Esophagus muscularis mucosa (tissue), 4 donors: Measurements from ENCODE around the gene PLXNC1. TPM values are rescaled to one million over a fixed set of nuclear protein-coding genes. Genes with fewer than 3 reads are reported as not detected.

Experiments used
- DNase-seq: peaks from one replicate; pipeline ENCODE4 v3.0.0-alpha.2; 2017; ENCODE audit errors: extremely low spot score
- H3K27ac ChIP-seq, 4 donors: fragments of 200-600 bp; sonication (generic); replicated peaks in 1 of 4; 1 replicate in 3 of 4; 2 replicates in 1 of 4; pipeline ENCODE4 v1.5.1; 2016 to 2019; ENCODE audit warnings: mild to moderate bottlenecking in 1 of 4
- H3K27me3 ChIP-seq, 4 donors: fragments of 200-600 bp; sonication (generic); one replicate each; pipeline versions ENCODE4 v1.5.1 to v1.6.0; 2016 to 2019
- H3K36me3 ChIP-seq, 4 donors: fragments of 200-600 bp; sonication (generic); one replicate each; pipeline ENCODE4 v1.5.1; 2016 to 2019
- H3K4me1 ChIP-seq, 4 donors: fragments of 200-600 bp; sonication (generic); one replicate each; pipeline ENCODE4 v1.5.1; 2016 to 2019
- H3K4me3 ChIP-seq, 4 donors: fragments of 200-600 bp; sonication (generic); 1 replicate in 2 of 4; 2 replicates in 2 of 4; pipeline ENCODE4 v1.5.1; 2016 to 2019; ENCODE audit warnings: mild to moderate bottlenecking in 4 of 4, moderate library complexity in 1 of 4
- H3K9me3 ChIP-seq, 4 donors: fragments of 200-600 bp; sonication (generic); 1 replicate in 3 of 4; 2 replicates in 1 of 4; pipeline ENCODE4 v1.5.1; 2016 to 2019
- CTCF ChIP-seq, 3 experiments: fragments of 200-600 bp in 2 of 3; fragments of 450-650 bp in 1 of 3; sonication (generic) in 2 of 3; IDR thresholded peaks; one replicate each; pipeline ENCODE4 v1.5.1; 2017 to 2019; ENCODE audit warnings: antibody characterized with exemption in 3 of 3, mild to moderate bottlenecking in 2 of 3, moderate library complexity in 1 of 3
- EP300 ChIP-seq: sonication (generic); formaldehyde crosslinking; IDR thresholded peaks from one replicate; pipeline ENCODE4 v1.6.1; 2017; ENCODE audit warnings: antibody characterized with exemption
- POLR2A ChIP-seq: fragments of 450-650 bp; IDR thresholded peaks from one replicate; pipeline ENCODE4 v1.6.1; 2017; ENCODE audit warnings: antibody characterized with exemption, moderate library complexity, mild to moderate bottlenecking, low read depth
- POLR2AphosphoS5 ChIP-seq, 2 donors: sonication (generic); formaldehyde crosslinking; IDR thresholded peaks; one replicate each; pipeline ENCODE4 v1.6.1; 2017; ENCODE audit warnings: antibody characterized with exemption in 2 of 2
- WGBS: methylation state at CpG from one replicate; pipeline ENCODE4 v1.1.5; 2018; 5-methylcytosine and 5-hydroxymethylcytosine counted together
- intact Hi-C: fragments of 100-400 bp; cut with DNase I; formaldehyde crosslinking; loops from one replicate; pipeline ENCODE4 v1.15.1; 2023
- total RNA-seq, 4 donors: library from RNA; depleted of rRNA; stranded (reverse); fragments of >200 nt; gene quantifications; one replicate each; pipeline versions ENCODE4 v1.1.0 to v1.2.1, GENCODE V29; 2016

Gene PLXNC1
- total RNA-seq, 4 donors from 2014 or later: 4.0 to 12.3 (median 7.4) TPM

DNA sequence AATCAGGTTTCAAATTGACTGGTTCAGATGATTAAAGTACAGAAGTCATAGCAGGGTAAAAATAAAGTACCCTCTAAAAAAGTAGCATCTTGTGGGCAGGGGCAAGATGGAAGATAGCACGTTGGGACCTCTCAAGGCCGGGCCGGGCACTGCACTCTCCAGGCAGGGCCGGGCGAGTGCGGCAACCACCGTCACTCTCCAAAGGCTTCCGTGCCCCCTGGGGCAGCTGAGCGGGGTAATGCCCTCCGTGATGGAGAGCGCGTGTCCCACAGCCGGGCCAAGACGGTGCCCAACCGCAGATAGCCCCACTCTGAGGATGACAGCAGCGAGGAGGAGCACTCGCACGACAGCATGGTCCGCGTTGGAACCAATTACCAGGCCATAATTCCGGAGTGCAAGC, 8.6 kb upstream of the PLXNC1 start:
- intact Hi-C loops: no loop called here
- WGBS: 92% methylated on average over 21 of the region's 21 CpGs
- no peak overlapping the region for H3K4me3 ChIP-seq
- H3K27ac ChIP-seq: no peak overlapping the region
- H3K4me1 ChIP-seq: no peaks in the 10 kb centered on the region
- no peaks in the 10 kb centered on the region for H3K9me3 ChIP-seq
- TF ChIP-seq POLR2A: no peak
- no peak for TF ChIP-seq CTCF (IDR thresholded peaks at IDR 0.05)
- no peak for TF ChIP-seq POLR2AphosphoS5 (IDR thresholded peaks at IDR 0.05)
- TF ChIP-seq EP300: no peak
- DNase-seq: no peak
- peaks cover 0 to 18% (median 0%) of the 10 kb centered on the region in 4 donors for H3K27me3 ChIP-seq
- H3K36me3 ChIP-seq: no peaks in the 10 kb centered on the region

DNA sequence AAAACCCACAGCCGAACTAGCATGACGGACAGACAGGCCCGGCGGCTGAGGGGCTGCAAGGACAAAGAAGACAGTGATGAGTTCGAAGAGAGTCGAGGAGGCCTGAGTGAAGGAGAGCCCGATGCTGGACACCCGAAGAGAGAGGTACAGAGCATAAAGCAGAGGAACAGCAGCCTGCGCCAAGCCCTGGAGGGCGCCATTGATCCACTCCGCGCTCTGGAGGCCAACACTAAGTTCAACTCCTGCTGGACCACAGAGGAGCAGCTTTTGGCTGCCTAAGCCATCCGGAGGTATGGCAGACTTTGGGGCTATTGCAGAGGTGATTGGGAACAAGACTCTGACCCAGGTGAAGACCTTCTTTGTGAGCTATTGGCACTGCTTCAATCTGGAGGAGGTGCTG, 7.8 kb upstream of the PLXNC1 start:
- Histone ChIP-seq H3K27ac (no peak overlapping the region), H3K36me3 (no peaks in the 10 kb centered on the region), H3K9me3 (no peaks in the 10 kb centered on the region), H3K4me1 (no peaks in the 10 kb centered on the region), H3K4me3 (no peak overlapping the region), H3K27me3 (peaks cover 0 to 21% (median 0%) of the 10 kb centered on the region in 4 donors)
- WGBS: 91% methylated on average over 13 of the region's 13 CpGs
- TF ChIP-seq POLR2A (no peak), POLR2AphosphoS5 (IDR thresholded peaks at IDR 0.05) (no peak), CTCF (IDR thresholded peaks at IDR 0.05) (no peak), EP300 (no peak)
- intact Hi-C loops: no loop called here
- DNase-seq: no peak

DNA sequence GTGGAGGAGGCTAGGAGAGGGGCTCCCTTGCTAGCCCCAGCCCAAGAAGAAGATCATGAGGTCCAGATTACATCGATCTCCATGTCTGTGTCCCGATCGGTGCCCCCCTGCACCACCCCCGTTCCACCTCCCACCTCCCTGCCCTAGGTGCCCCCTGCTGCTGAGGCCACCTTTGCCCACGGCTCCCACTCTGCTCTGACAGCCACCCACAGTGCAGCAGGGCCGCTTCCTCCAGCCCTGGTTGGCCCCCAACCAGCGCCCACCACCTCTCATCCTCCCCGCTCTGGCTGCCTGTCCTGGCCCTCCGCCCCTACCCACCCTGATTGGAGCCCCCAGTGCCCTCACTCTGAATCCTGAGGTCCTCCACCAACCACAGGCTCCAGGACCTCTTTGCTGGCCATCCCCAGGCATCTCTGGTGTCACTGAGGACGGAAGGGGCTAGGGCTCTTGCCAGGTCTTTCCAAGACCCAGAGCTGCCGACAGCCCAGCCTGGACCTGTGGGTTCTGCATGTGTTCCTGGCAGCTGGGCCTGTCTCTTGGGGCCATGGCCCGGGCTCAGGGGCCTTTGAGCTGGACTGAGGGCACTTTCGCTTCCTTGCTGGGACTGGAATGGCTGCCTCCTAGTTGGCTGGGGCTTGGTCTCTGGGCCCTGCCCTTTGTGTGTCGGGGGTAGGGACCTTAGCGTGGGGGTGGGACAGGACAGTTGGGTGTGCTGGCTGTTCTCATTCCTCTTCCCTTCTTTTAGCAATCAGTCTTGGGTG, 7.2 kb upstream of the PLXNC1 start:
- TF ChIP-seq POLR2A (no peak), EP300 (no peak), CTCF (IDR thresholded peaks at IDR 0.05) (no peak), POLR2AphosphoS5 (IDR thresholded peaks at IDR 0.05) (no peak)
- no peaks in the 10 kb centered on the region for H3K36me3 ChIP-seq
- H3K4me1 ChIP-seq: no peaks in the 10 kb centered on the region
- DNase-seq: no peak
- H3K27me3 ChIP-seq: peaks cover 0 to 25% (median 2%) of the 10 kb centered on the region in 4 donors
- no peak overlapping the region for H3K4me3 ChIP-seq
- H3K9me3 ChIP-seq: no peaks in the 10 kb centered on the region
- 99% methylated on average over 8 of the region's 15 CpGs for WGBS
- intact Hi-C loops: no loop called here
- H3K27ac ChIP-seq: no peak overlapping the region

GRCh38 chr12:94141892-94142291, 6.5 kb upstream of the PLXNC1 start:
- intact Hi-C loops: no loop called here
- WGBS: 86% methylated on average over 3 of the region's 3 CpGs
- Histone ChIP-seq H3K4me3 (no peak overlapping the region), H3K9me3 (no peaks in the 10 kb centered on the region), H3K4me1 (peaks cover 0 to under 1% (median 0%) of the 10 kb centered on the region in 4 donors), H3K27me3 (peaks cover 0 to 32% (median 2%) of the 10 kb centered on the region in 4 donors), H3K36me3 (no peaks in the 10 kb centered on the region), H3K27ac (no peak overlapping the region)
- no peak for DNase-seq
- TF ChIP-seq POLR2A (no peak), EP300 (no peak), CTCF (IDR thresholded peaks at IDR 0.05) (no peak)
